HG02571 (cell line): Measurements from ENCODE around the gene RNF220.

Source experiments
- ATAC-seq: cut with Tn5 transposase; IDR thresholded peaks from one replicate; pipeline ENCODE4 v1.9.1; 2021; ENCODE audit warnings: mild to moderate bottlenecking, moderate library complexity; ENCODE audit not compliant: unreplicated experiment

The RNF220 gene

GRCh38 chr1:44431861-44432260 is 26.8 kb downstream of the RNF220 start:
- ATAC-seq, result no peak

GRCh38 chr1:44433209-44433608 is 28.2 kb downstream of the RNF220 start:
- ATAC-seq, result no peak

GRCh38 chr1:44436401-44437106 is 31.5 kb downstream of the RNF220 start:
- ATAC-seq, result no peak

- no peak for ATAC-seq
These were observed 32.2 kb downstream of the RNF220 start for GRCh38 chr1:44437107-44437716.

GRCh38 chr1:44442791-44443190 is 37.7 kb downstream of the RNF220 start:
- ATAC-seq, result no peak

GRCh38 chr1:44447051-44447810 is 42.2 kb downstream of the RNF220 start:
- no peak for ATAC-seq

GRCh38 chr1:44453798-44454349 is 48.8 kb downstream of the RNF220 start:
- ATAC-seq, result no peak

- ATAC-seq, result no peak
These were observed 49.6 kb downstream of the RNF220 start for GRCh38 chr1:44454704-44455103.

GRCh38 chr1:44460107-44460882 is 55.2 kb downstream of the RNF220 start:
- no peak for ATAC-seq

GRCh38 chr1:44464361-44464760 is 59.3 kb downstream of the RNF220 start:
- no peak for ATAC-seq

GRCh38 chr1:44467566-44467965 is 62.5 kb downstream of the RNF220 start:
- ATAC-seq, result no peak

- ATAC-seq, result no peak
These were observed 66.9 kb downstream of the RNF220 start for GRCh38 chr1:44471911-44472453.

GRCh38 chr1:44472620-44473525 is 67.8 kb downstream of the RNF220 start:
- no peak for ATAC-seq

- ATAC-seq, result no peak
These were observed 71.8 kb downstream of the RNF220 start for GRCh38 chr1:44476891-44477290.

GRCh38 chr1:44481701-44482100 is 76.6 kb downstream of the RNF220 start:
- no peak for ATAC-seq

GRCh38 chr1:44483089-44483874 is 78.2 kb downstream of the RNF220 start:
- no peak for ATAC-seq

GRCh38 chr1:44484155-44484688 is 79.2 kb downstream of the RNF220 start:
- no peak for ATAC-seq

GRCh38 chr1:44485229-44485933 is 80.3 kb downstream of the RNF220 start:
- ATAC-seq, result no peak
